Heart left ventricle (tissue), 16 donors: ENCODE measurements around the gene POT1. TPM values are rescaled to one million over a fixed set of nuclear protein-coding genes. Genes with fewer than 3 reads are reported as not detected.

Experiments
- ATAC-seq, 4 donors: fragments of 200-7000 bp; cut with Tn5 transposase; one replicate each; pipeline ENCODE4 v1.9.1; 2020 to 2022; ENCODE audit warnings: moderate library complexity in 4 of 4, mild to moderate bottlenecking in 3 of 4, moderate number of reproducible peaks in 1 of 4
- DNase-seq, 5 donors: peaks; one replicate each; pipeline ENCODE4 v3.0.0-alpha.2; 2020
- H3K27ac ChIP-seq, 12 donors: fragments of 200-600 bp; sonication (generic) in 4 of 12; one replicate each; pipeline versions ENCODE4 v1.5.0 to v1.8.0; 2016 to 2022; ENCODE audit warnings: mild to moderate bottlenecking in 2 of 12
- H3K27me3 ChIP-seq, 9 donors: fragments of 200-600 bp; sonication (generic) in 2 of 9; one replicate each; pipeline versions ENCODE4 v1.5.1 to v1.8.0; 2016 to 2022; ENCODE audit warnings: mild to moderate bottlenecking in 3 of 9
- H3K36me3 ChIP-seq, 9 donors: fragments of 200-600 bp; sonication (generic) in 2 of 9; one replicate each; pipeline versions ENCODE4 v1.5.0 to v1.8.0; 2018 to 2022; ENCODE audit warnings: mild to moderate bottlenecking in 2 of 9
- H3K4me1 ChIP-seq, 12 donors: fragments of 200-600 bp; sonication (generic) in 4 of 12; one replicate each; pipeline versions ENCODE4 v1.5.0 to v1.8.0; 2016 to 2022; ENCODE audit warnings: mild to moderate bottlenecking in 3 of 12
- H3K4me3 ChIP-seq, 12 donors: fragments of 200-600 bp; sonication (generic) in 4 of 12; one replicate each; pipeline versions ENCODE4 v1.5.0 to v1.8.0; 2017 to 2022; ENCODE audit warnings: mild to moderate bottlenecking in 9 of 12, moderate library complexity in 4 of 12
- H3K9me3 ChIP-seq, 12 donors: fragments of 200-600 bp; sonication (generic) in 4 of 12; one replicate each; pipeline versions ENCODE4 v1.5.0 to v1.8.0; 2016 to 2022; ENCODE audit warnings: mild to moderate bottlenecking in 1 of 12
- CTCF ChIP-seq, 12 donors: fragments of 200-600 bp; sonication (generic) in 4 of 12; IDR thresholded peaks; one replicate each; pipeline versions ENCODE4 v1.5.0 to v1.8.0; 2018 to 2022; ENCODE audit warnings: antibody characterized with exemption in 12 of 12, mild to moderate bottlenecking in 5 of 12
- POLR2A ChIP-seq, 2 donors: fragments of 450-650 bp; IDR thresholded peaks; one replicate each; pipeline ENCODE4 v1.6.1; 2017; ENCODE audit warnings: antibody characterized with exemption in 2 of 2, mild to moderate bottlenecking in 2 of 2, moderate library complexity in 2 of 2
- WGBS, 4 donors: extraction: QIAGEN DNeasy Blood & Tissue Kit in 2 of 4; methylation state at CpG; one replicate each; pipeline versions ENCODE4 v1.1.5 to v1.1.7; 2013 to 2018; 5-methylcytosine and 5-hydroxymethylcytosine counted together
- intact Hi-C, 10 donors: fragments of 100-400 bp; cut with DNase I; formaldehyde crosslinking; loops; one replicate each; pipeline versions ENCODE4 v1.11.1 to v1.14.2; 2022
- polyA plus RNA-seq, 2 donors: library from polyadenylated mRNA; stranded (reverse); fragments of 200-250 nt; gene quantifications; one replicate each; pipeline ENCODE4 v1.2.3, GENCODE V29; 2013
- total RNA-seq, 9 donors: library from RNA; depleted of rRNA in 2 of 9; stranded (reverse); fragments of >200 nt in 2 of 9; fragmentation: NEBNext Ultra II Directional in 3 of 9; extraction: Animal tissue kit (Norgen Biotek cat#: 25700) in 3 of 9; gene quantifications; one replicate each; pipeline versions ENCODE4 v1.1.0 to v1.2.4, GENCODE V29; 2016 to 2023
- donor health status: ischemic (EF 13 %, LVEDD 7.1; RV severe dilation, severe dysfunction).
- donor health status: healthy with polysubstance abuse.
- donor health status: DM: no; HTN: yes; CAD: no.
- donor health status: DM: no; HTN: no; CAD: no.
- donor health status: ischemic (EF 25% LVEDD 6.9; RV normal size, moderate dysfunction).
- donor health status: ischemic (EF 25% LVEDD 5.7; RV mildly dilated, moderate dysfunction).
- donor health status: healthy.
- donor health status: DM: yes; HTN: yes; CAD: no.
- donor health status: ischemic (EF 35%, LVEDD 5.7; RV mildly dilated, moderate dysfunction).
- donor health status: nonischemic (EF 11% LVEDD 7.7; RV severe dilation, severe dysfunction).
- donor health status: DM: yes; HTN: yes; CAD: no.
- donor health status: PGD.
- donor health status: ischemic (EF 29% LVEDD 5.4; RV normal size, mild dysfunction).
- donor health status: nonischemic (EF 23%, LVEDD 6.1; RV moderate dilation, normal function).

POT1 gene
- total and polyA plus RNA-seq, 11 donors = 6.4 to 24.1 (median 17.3) TPM

- no peak for TF ChIP-seq POLR2A (IDR thresholded peaks at IDR 0.05)
- TF ChIP-seq CTCF (IDR thresholded peaks at IDR 0.05) = no peak
- Histone ChIP-seq H3K9me3 (peaks cover 0 to 4% (median 0%) of the 10 kb centered on the region in 12 donors), H3K4me1 (no peaks in the 10 kb centered on the region), H3K27ac (no peak overlapping the region), H3K36me3 (no peaks in the 10 kb centered on the region), H3K27me3 (no peaks in the 10 kb centered on the region), H3K4me3 (no peak overlapping the region)
- WGBS, 4 donors = 65 to 73% (median 66%) methylated on average over 4 of the region's 4 CpGs
- ATAC-seq = peak in 2 of 4 donors; percentile 39 to 45
- DNase-seq = peak in 3 of 5 donors; percentile 13 to 42 (median 27)
- intact Hi-C loops = loop anchor here in 1 of 10 donors (2.0 kb wide), 1 partner anchor 70 kb away; no protein-coding TSS in a partner anchor
Observed at GRCh38 chr7:124942399-124942798, 12.8 kb upstream of the POT1 start.

GRCh38 chr7:124940306-124940705, 10.7 kb upstream of the POT1 start:
- Histone ChIP-seq H3K27me3 (no peaks in the 10 kb centered on the region), H3K9me3 (no peaks in the 10 kb centered on the region), H3K27ac (peak overlapping the region in 5 of 12 donors; percentile 7 to 68 (median 25)), H3K36me3 (no peaks in the 10 kb centered on the region), H3K4me3 (no peak overlapping the region), H3K4me1 (no peaks in the 10 kb centered on the region)
- DNase-seq (no peak), ATAC-seq (no peak)
- intact Hi-C loops = no loop called here
- TF ChIP-seq POLR2A (IDR thresholded peaks at IDR 0.05) (no peak), CTCF (IDR thresholded peaks at IDR 0.05) (no peak)
- 48 to 59% (median 51%) methylated on average over 2 of the region's 2 CpGs for WGBS, 4 donors

- no peak for TF ChIP-seq CTCF (IDR thresholded peaks at IDR 0.05)
- TF ChIP-seq POLR2A (IDR thresholded peaks at IDR 0.05) = no peak
- Histone ChIP-seq H3K36me3 (no peaks in the 10 kb centered on the region), H3K4me1 (no peaks in the 10 kb centered on the region), H3K9me3 (no peaks in the 10 kb centered on the region), H3K27ac (no peak overlapping the region), H3K27me3 (no peaks in the 10 kb centered on the region), H3K4me3 (no peak overlapping the region)
- no peak for ATAC-seq
- WGBS, 4 donors = 86 to 95% (median 88%) methylated on average over 2 of the region's 2 CpGs
- no peak for DNase-seq
- intact Hi-C loops = no loop called here
Observed at GRCh38 chr7:124938128-124938527, 8.5 kb upstream of the POT1 start.

- no peak for ATAC-seq
- 89 to 97% (median 96%) methylated on average over 1 of the region's 1 CpG for WGBS, 4 donors
- Histone ChIP-seq H3K4me1 (no peaks in the 10 kb centered on the region), H3K27ac (no peak overlapping the region), H3K9me3 (no peaks in the 10 kb centered on the region), H3K27me3 (no peaks in the 10 kb centered on the region), H3K36me3 (no peaks in the 10 kb centered on the region), H3K4me3 (no peak overlapping the region)
- TF ChIP-seq POLR2A (IDR thresholded peaks at IDR 0.05) = no peak
- no peak for TF ChIP-seq CTCF (IDR thresholded peaks at IDR 0.05)
- intact Hi-C loops = no loop called here
- no peak for DNase-seq
Observed at GRCh38 chr7:124937076-124937475, 7.5 kb upstream of the POT1 start.
